NCI-H2171 treated with DMSO at 0.1 percent for 48 hours (cell line): Measurements from ENCODE around the gene GRIK4.

Source experiments
- DNase-seq: peaks from one replicate; lab custom pipeline; 2025; lab: John Stamatoyannopoulos, UW

Gene GRIK4

DNA sequence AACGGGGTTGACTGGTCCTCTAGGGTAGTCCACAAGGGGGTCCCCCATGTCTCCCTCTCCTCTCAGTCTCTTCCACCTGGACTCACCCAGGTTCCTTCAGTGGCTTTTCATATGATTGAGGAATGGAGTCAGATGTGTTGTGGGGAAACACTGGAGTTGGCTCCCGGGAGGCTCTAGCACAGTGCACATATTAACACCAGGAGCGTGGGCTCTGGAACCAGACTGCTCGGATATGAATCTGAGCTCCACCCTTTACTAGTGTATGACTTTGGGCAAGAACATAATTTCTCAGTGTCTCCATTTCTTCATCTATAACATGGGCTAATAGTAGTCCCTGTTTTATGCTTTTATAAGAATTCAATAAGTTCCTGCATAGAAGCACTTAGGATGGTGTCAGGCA is 157.0 kb downstream of the GRIK4 start:
- DNase-seq, result no peak

DNA sequence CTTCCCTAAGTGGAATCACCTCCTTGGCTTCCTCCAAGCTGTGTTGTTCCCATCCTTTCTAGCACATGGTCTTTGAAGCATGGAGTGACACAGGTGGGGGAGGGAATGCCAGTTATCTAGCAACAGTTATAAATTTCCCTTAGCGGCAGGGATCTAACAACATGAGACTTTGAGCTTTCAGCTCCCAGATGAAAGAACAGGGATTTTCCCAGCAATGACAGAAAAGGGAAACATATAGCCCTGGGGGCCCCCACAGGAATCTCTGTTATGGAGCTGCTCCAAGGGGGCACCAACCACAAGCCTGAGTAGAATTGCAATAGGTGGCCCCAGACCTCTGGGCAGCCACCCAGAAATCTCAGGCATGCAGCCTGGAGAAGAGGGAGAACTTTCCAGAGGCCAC is 163.0 kb downstream of the GRIK4 start:
- no peak for DNase-seq

- no peak for DNase-seq
These were observed 163.6 kb downstream of the GRIK4 start for GRCh38 chr11:120675171-120675570.

DNA sequence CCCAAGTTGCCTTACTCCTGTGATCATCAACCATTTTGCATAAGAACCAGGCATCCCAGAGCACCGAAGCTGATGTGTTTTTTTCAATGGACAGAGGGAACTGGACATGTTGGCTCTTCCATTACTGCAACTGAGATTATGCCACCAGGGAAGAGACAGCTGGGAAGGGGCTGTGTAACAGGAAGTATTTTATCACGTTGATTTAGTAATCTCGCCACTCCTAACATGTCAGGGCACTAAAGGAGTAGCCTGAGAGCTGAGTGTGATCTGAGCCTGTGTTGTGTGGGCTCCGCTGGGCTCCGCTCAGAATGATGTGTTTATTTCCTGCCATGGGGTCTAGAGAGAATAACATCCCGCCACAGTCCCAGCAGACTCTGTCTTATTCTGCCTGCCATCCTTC is 165.4 kb downstream of the GRIK4 start:
- no peak for DNase-seq

- no peak for DNase-seq
These were observed 168.8 kb downstream of the GRIK4 start for GRCh38 chr11:120680322-120680721.

GRCh38 chr11:120681434-120682331 is 170.1 kb downstream of the GRIK4 start:
- no peak for DNase-seq

GRCh38 chr11:120682332-120682649 is 170.7 kb downstream of the GRIK4 start:
- no peak for DNase-seq

- DNase-seq, result no peak
These were observed 171.3 kb downstream of the GRIK4 start for GRCh38 chr11:120682866-120683265.

GRCh38 chr11:120686516-120686915 is 175.0 kb downstream of the GRIK4 start:
- no peak for DNase-seq

GRCh38 chr11:120688163-120688562 is 176.6 kb downstream of the GRIK4 start:
- DNase-seq, result no peak

DNA sequence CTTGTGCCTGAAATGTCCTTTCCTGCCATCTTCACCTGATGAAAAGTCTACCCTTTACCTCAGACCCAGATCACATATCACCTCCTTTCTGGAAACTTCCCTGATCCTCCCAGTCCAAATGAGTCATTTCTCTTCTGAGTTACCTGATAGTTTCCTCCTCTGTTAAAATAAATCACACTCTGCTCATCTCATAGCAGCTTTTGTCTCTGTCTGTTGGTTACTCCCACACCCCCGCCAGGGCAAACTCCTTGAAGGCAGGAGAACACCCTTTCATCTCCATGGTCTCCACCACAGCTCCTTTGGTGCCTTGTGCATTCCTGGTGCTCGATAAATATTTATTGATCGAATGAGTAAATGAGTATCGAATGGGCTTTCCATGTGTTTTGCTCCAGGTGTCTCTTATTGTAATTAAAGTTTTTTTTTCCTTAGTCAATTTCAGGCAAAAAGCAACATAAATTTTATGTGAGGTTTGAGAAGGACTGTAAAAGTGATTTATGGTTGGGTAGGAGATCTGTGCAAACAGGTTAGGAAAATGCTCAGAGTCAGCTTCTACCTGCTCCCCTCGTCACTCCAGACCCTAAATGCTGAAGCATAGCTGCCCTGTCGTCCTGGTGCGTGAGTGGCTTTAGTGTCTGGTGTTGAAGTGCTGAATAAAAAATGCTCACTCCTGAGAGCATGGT is 178.2 kb downstream of the GRIK4 start:
- DNase-seq, result no peak

- no peak for DNase-seq
These were observed 178.9 kb downstream of the GRIK4 start for GRCh38 chr11:120690406-120690805.

DNA sequence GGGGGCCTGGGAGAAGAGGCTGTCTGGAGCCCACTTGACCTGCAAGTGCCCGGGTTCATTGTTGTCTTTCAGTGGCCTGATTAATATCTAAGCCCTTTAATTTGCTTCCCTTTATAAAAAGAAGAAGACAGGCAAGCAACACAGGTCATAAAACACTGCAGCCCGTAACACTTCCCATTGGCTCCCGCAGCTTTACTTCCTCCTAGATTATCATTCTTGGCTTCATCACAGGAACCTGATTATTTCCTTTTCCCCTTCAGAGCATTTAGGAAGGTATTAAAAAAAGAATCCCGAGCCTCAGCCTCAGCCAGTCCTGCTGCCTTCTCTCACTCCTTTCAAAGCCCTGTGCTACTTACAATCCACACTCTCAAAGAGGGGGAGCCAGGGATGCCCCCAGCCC is 183.2 kb downstream of the GRIK4 start:
- DNase-seq, result no peak

GRCh38 chr11:120695426-120695825 is 183.9 kb downstream of the GRIK4 start:
- no peak for DNase-seq

- no peak for DNase-seq
These were observed 184.4 kb downstream of the GRIK4 start for GRCh38 chr11:120695939-120696338.

- no peak for DNase-seq
These were observed 185.2 kb downstream of the GRIK4 start for GRCh38 chr11:120696597-120697218.

DNA sequence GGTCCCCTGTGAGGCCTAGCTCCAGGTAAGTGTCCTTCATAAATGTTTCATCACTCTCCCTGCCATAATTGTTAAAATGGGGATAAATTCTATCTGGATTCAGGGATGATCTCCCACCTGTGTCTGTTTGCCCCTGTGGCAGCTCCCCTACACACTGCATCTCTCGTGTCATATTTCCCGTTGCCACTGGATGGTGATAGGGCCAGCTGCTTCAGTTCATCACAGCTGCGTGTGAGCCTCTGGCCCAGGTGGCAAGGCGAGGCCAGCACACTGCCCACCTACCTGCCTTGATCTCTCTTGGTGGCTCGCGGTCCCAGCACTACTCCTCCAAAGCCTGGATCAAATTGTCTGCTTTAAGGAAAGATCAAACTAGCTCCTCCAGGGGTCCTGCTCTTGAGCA is 187.4 kb downstream of the GRIK4 start:
- no peak for DNase-seq

GRCh38 chr11:120702656-120703055 is 191.1 kb downstream of the GRIK4 start:
- no peak for DNase-seq

- DNase-seq, result no peak
These were observed 192.0 kb downstream of the GRIK4 start for GRCh38 chr11:120703358-120704152.

DNA sequence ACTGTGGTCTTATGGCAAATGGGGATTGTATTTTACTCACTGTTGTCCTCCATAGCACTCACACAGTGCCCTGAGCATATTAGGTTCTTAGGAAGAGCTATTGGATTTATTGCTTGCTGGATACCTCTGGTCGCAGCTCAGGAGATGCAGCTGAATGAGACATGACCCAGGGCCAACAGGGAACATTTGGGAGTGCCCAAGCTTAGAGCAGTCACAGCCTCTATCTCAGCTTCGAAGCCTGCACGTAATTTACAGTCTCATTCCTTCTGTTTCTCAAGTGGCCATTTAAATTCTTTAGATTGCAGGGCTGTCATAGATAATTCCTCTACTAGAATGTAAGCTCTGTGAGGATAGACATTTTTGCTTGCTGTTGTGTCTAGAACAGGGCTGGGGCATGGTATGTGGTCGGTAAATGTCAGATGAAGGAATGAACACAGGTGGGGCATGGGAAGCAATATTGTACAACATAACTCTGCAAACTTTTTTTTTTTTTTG is 192.8 kb downstream of the GRIK4 start:
- DNase-seq, result no peak

- no peak for DNase-seq
These were observed 194.7 kb downstream of the GRIK4 start for GRCh38 chr11:120706257-120706656.

GRCh38 chr11:120707098-120707497 is 195.6 kb downstream of the GRIK4 start:
- DNase-seq, result no peak
